DND-41 (cell line): Measurements from ENCODE around the gene ELK4.

Experiments used
- EZH2 ChIP-seq: IDR thresholded peaks from 3 replicates; pipeline ENCODE4 v1.6.1; 2012; ENCODE audit warnings: borderline replicate concordance, low read depth, mild to moderate bottlenecking, moderate library complexity, low read length, inconsistent platforms; ENCODE audit not compliant: severe bottlenecking
- TF ChIP-seq, protein P1 (sequence below): IDR thresholded peaks from 2 replicates; pipeline ENCODE4 v1.5.1; 2012; ENCODE audit warnings: borderline replicate concordance, low read length, moderate library complexity, mild to moderate bottlenecking; ENCODE audit not compliant: poor library complexity, severe bottlenecking; ENCODE audit errors: extremely low read depth

DNA sequence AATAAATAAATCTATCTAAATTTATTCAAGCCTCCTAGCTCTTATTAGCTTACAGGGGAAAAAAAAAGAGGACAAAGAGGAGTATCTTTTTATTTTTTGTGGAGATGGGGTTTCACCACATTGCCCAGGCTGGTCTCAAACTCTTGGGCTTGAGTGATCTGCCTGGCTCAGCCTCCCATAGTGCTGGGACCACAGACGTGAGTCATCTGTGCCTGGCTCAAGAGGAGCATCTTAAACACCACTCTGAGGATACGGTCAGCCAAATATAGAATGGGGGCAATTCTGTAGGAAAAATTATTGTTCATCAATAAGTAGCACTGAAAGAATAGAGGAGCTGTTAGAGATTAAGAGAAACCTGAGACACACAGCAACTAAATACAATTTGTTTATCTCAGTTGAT, 24.4 kb upstream of the ELK4 start:
- TF ChIP-seq, protein P1, sequence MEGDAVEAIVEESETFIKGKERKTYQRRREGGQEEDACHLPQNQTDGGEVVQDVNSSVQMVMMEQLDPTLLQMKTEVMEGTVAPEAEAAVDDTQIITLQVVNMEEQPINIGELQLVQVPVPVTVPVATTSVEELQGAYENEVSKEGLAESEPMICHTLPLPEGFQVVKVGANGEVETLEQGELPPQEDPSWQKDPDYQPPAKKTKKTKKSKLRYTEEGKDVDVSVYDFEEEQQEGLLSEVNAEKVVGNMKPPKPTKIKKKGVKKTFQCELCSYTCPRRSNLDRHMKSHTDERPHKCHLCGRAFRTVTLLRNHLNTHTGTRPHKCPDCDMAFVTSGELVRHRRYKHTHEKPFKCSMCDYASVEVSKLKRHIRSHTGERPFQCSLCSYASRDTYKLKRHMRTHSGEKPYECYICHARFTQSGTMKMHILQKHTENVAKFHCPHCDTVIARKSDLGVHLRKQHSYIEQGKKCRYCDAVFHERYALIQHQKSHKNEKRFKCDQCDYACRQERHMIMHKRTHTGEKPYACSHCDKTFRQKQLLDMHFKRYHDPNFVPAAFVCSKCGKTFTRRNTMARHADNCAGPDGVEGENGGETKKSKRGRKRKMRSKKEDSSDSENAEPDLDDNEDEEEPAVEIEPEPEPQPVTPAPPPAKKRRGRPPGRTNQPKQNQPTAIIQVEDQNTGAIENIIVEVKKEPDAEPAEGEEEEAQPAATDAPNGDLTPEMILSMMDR = no peak
- TF ChIP-seq EZH2 = no peak
